Keratinocyte (primary cell): ENCODE measurements around the gene SULT1C4.

Experiments used
- CTCF ChIP-seq, 3 experiments: IDR thresholded peaks in 1 of 3; conservative IDR thresholded peaks in 1 of 3; optimal IDR thresholded peaks in 1 of 3; 2 replicates in 2 of 3; 3 replicates in 1 of 3; pipeline versions ENCODE3 to v1.5.1; 2011; ENCODE audit warnings: low read length in 3 of 3, mild to moderate bottlenecking in 3 of 3, moderate library complexity in 2 of 3, control low read depth in 1 of 3, inconsistent platforms in 1 of 3; ENCODE audit not compliant: insufficient read depth in 2 of 3; ENCODE audit errors: extremely low read depth in 1 of 3
- EZH2 ChIP-seq: IDR thresholded peaks from one replicate; pipeline ENCODE4 v1.6.1; 2012; ENCODE audit warnings: inconsistent platforms, mild to moderate bottlenecking, low read length, moderate library complexity

- TF ChIP-seq CTCF (optimal IDR thresholded peaks at IDR 0.05 in 1 of 3, IDR thresholded peaks at IDR 0.05 in 1 of 3, conservative IDR thresholded peaks at IDR 0.05 in 1 of 3; ENCODE audit: extremely low read depth in 1 of 3, insufficient read depth in 2 of 3, low read length in 3 of 3) = no peak
- TF ChIP-seq EZH2 = no peak
These were observed 35.4 kb downstream of the SULT1C4 start for GRCh38 chr2:108412995-108413710.
